ENCODE data around the gene CELF2.

Gene CELF2

GRCh38 chr10:10986606-10987005 lies 31.1 kb upstream of the CELF2 start:
- Histone ChIP-seq H2AK5ac (ENCODE audit: low read length) (no peak overlapping the region), H3K79me2 (ENCODE audit: control insufficient read depth, insufficient read depth, low read length, poor library complexity) (no peaks in the 10 kb centered on the region), H3K4me3 (ENCODE audit: low read depth, low read length) (no peak overlapping the region), H2AFZ (ENCODE audit: insufficient read depth, low read length, poor library complexity) (no peak overlapping the region), H2BK120ac (ENCODE audit: insufficient read depth, low read length, poor library complexity) (no peak overlapping the region), H3K27ac (ENCODE audit: low read depth, low read length) (no peak overlapping the region), H2BK12ac (ENCODE audit: low read length) (no peak overlapping the region), H4K12ac (ENCODE audit: low read depth, low read length) (no peak overlapping the region), H2BK5ac (ENCODE audit: low read depth, low read length, poor library complexity) (no peak overlapping the region), H3K4me1 (ENCODE audit: control insufficient read depth in 1 of 2, insufficient read depth in 2 of 2, low read length in 2 of 2) (no peaks in the 10 kb centered on the region), H3K27me3 (ENCODE audit: insufficient read depth, low read length) (no peaks in the 10 kb centered on the region), H3K4ac (ENCODE audit: low read depth, low read length) (no peak overlapping the region), H3K14ac (ENCODE audit: low read length) (no peak overlapping the region), H4K8ac (ENCODE audit: low read depth, low read length) (no peak overlapping the region), H3K9ac (ENCODE audit: low read length) (no peak overlapping the region), H3K23ac (ENCODE audit: low read length) (no peak overlapping the region), H3K18ac (ENCODE audit: low read length) (no peak overlapping the region), H3K9me3 (ENCODE audit: insufficient read depth, low read depth, low read length) (no peaks in the 10 kb centered on the region), H3K79me1 (ENCODE audit: low read length) (no peaks in the 10 kb centered on the region), H3K4me2 (ENCODE audit: low read length) (no peak overlapping the region), H4K91ac (ENCODE audit: low read depth, low read length) (no peak overlapping the region), H3K36me3 (ENCODE audit: control insufficient read depth in 1 of 2, insufficient read depth in 2 of 2, low read length in 2 of 2) (no peaks in the 10 kb centered on the region)
- DNase-seq: no peak
- WGBS (ENCODE audit: extremely low coverage, insufficient coverage, insufficient read length): no CpG with 5 or more reads among the region's 4 CpGs

- H3K4me3 ChIP-seq (ENCODE audit: low read depth, low read length): no peak overlapping the region
- H2AFZ ChIP-seq (ENCODE audit: insufficient read depth, low read length, poor library complexity): no peak overlapping the region
- H2BK5ac ChIP-seq (ENCODE audit: low read depth, low read length, poor library complexity): no peak overlapping the region
- no CpG with 5 or more reads among the region's 6 CpGs for WGBS (ENCODE audit: extremely low coverage, insufficient coverage, insufficient read length)
- no peaks in the 10 kb centered on the region for H3K79me2 ChIP-seq (ENCODE audit: control insufficient read depth, insufficient read depth, low read length, poor library complexity)
- H2BK12ac ChIP-seq (ENCODE audit: low read length): no peak overlapping the region
- no peak overlapping the region for H3K9ac ChIP-seq (ENCODE audit: low read length)
- DNase-seq: no peak
- H3K4me1 ChIP-seq (ENCODE audit: control insufficient read depth in 1 of 2, insufficient read depth in 2 of 2, low read length in 2 of 2): no peaks in the 10 kb centered on the region
- H3K9me3 ChIP-seq (ENCODE audit: insufficient read depth, low read depth, low read length): no peaks in the 10 kb centered on the region
- no peak overlapping the region for H2BK120ac ChIP-seq (ENCODE audit: insufficient read depth, low read length, poor library complexity)
- H3K4ac ChIP-seq (ENCODE audit: low read depth, low read length): no peak overlapping the region
- H3K79me1 ChIP-seq (ENCODE audit: low read length): no peaks in the 10 kb centered on the region
- H4K8ac ChIP-seq (ENCODE audit: low read depth, low read length): no peak overlapping the region
- no peaks in the 10 kb centered on the region for H3K36me3 ChIP-seq (ENCODE audit: control insufficient read depth in 1 of 2, insufficient read depth in 2 of 2, low read length in 2 of 2)
- H3K27me3 ChIP-seq (ENCODE audit: insufficient read depth, low read length): no peaks in the 10 kb centered on the region
- H3K27ac ChIP-seq (ENCODE audit: low read depth, low read length): no peak overlapping the region
- H3K18ac ChIP-seq (ENCODE audit: low read length): no peak overlapping the region
- H3K14ac ChIP-seq (ENCODE audit: low read length): no peak overlapping the region
- no peak overlapping the region for H4K91ac ChIP-seq (ENCODE audit: low read depth, low read length)
- H3K4me2 ChIP-seq (ENCODE audit: low read length): no peak overlapping the region
- H2AK5ac ChIP-seq (ENCODE audit: low read length): no peak overlapping the region
- H4K12ac ChIP-seq (ENCODE audit: low read depth, low read length): no peak overlapping the region
- no peak overlapping the region for H3K23ac ChIP-seq (ENCODE audit: low read length)
Observed at GRCh38 chr10:10987111-10987510, 30.6 kb upstream of the CELF2 start.

GRCh38 chr10:10989669-10990068 lies 28.0 kb upstream of the CELF2 start:
- no peak for DNase-seq
- no peaks in the 10 kb centered on the region for H3K4me1 ChIP-seq (ENCODE audit: control insufficient read depth in 1 of 2, insufficient read depth in 2 of 2, low read length in 2 of 2)
- no peak overlapping the region for H4K12ac ChIP-seq (ENCODE audit: low read depth, low read length)
- H2BK12ac ChIP-seq (ENCODE audit: low read length): no peak overlapping the region
- H3K79me1 ChIP-seq (ENCODE audit: low read length): no peaks in the 10 kb centered on the region
- H4K8ac ChIP-seq (ENCODE audit: low read depth, low read length): no peak overlapping the region
- H3K36me3 ChIP-seq (ENCODE audit: control insufficient read depth in 1 of 2, insufficient read depth in 2 of 2, low read length in 2 of 2): no peaks in the 10 kb centered on the region
- no peak overlapping the region for H2BK120ac ChIP-seq (ENCODE audit: insufficient read depth, low read length, poor library complexity)
- H3K4me3 ChIP-seq (ENCODE audit: low read depth, low read length): no peak overlapping the region
- no peak overlapping the region for H3K18ac ChIP-seq (ENCODE audit: low read length)
- no peak overlapping the region for H2AFZ ChIP-seq (ENCODE audit: insufficient read depth, low read length, poor library complexity)
- H3K79me2 ChIP-seq (ENCODE audit: control insufficient read depth, insufficient read depth, low read length, poor library complexity): no peaks in the 10 kb centered on the region
- no peak overlapping the region for H2BK5ac ChIP-seq (ENCODE audit: low read depth, low read length, poor library complexity)
- H3K14ac ChIP-seq (ENCODE audit: low read length): no peak overlapping the region
- no peak overlapping the region for H4K91ac ChIP-seq (ENCODE audit: low read depth, low read length)
- no peak overlapping the region for H3K4ac ChIP-seq (ENCODE audit: low read depth, low read length)
- H3K9ac ChIP-seq (ENCODE audit: low read length): no peak overlapping the region
- no peaks in the 10 kb centered on the region for H3K9me3 ChIP-seq (ENCODE audit: insufficient read depth, low read depth, low read length)
- H3K27ac ChIP-seq (ENCODE audit: low read depth, low read length): no peak overlapping the region
- H2AK5ac ChIP-seq (ENCODE audit: low read length): no peak overlapping the region
- H3K23ac ChIP-seq (ENCODE audit: low read length): no peak overlapping the region
- H3K27me3 ChIP-seq (ENCODE audit: insufficient read depth, low read length): no peaks in the 10 kb centered on the region
- H3K4me2 ChIP-seq (ENCODE audit: low read length): no peak overlapping the region

GRCh38 chr10:10991144-10991543 lies 26.5 kb upstream of the CELF2 start:
- Histone ChIP-seq H3K9me3 (ENCODE audit: insufficient read depth, low read depth, low read length) (no peaks in the 10 kb centered on the region), H3K14ac (ENCODE audit: low read length) (no peak overlapping the region), H2BK120ac (ENCODE audit: insufficient read depth, low read length, poor library complexity) (no peak overlapping the region), H3K79me2 (ENCODE audit: control insufficient read depth, insufficient read depth, low read length, poor library complexity) (no peaks in the 10 kb centered on the region), H3K27me3 (ENCODE audit: insufficient read depth, low read length) (no peaks in the 10 kb centered on the region), H2BK12ac (ENCODE audit: low read length) (no peak overlapping the region), H3K4ac (ENCODE audit: low read depth, low read length) (no peak overlapping the region), H2AFZ (ENCODE audit: insufficient read depth, low read length, poor library complexity) (no peak overlapping the region), H3K36me3 (ENCODE audit: control insufficient read depth in 1 of 2, insufficient read depth in 2 of 2, low read length in 2 of 2) (no peaks in the 10 kb centered on the region), H4K8ac (ENCODE audit: low read depth, low read length) (no peak overlapping the region), H3K23ac (ENCODE audit: low read length) (no peak overlapping the region), H3K27ac (ENCODE audit: low read depth, low read length) (no peak overlapping the region), H2BK5ac (ENCODE audit: low read depth, low read length, poor library complexity) (no peak overlapping the region), H3K79me1 (ENCODE audit: low read length) (no peaks in the 10 kb centered on the region), H4K12ac (ENCODE audit: low read depth, low read length) (no peak overlapping the region), H3K18ac (ENCODE audit: low read length) (no peak overlapping the region), H4K91ac (ENCODE audit: low read depth, low read length) (no peak overlapping the region), H3K4me2 (ENCODE audit: low read length) (no peak overlapping the region), H3K4me1 (ENCODE audit: control insufficient read depth in 1 of 2, insufficient read depth in 2 of 2, low read length in 2 of 2) (no peaks in the 10 kb centered on the region), H3K4me3 (ENCODE audit: low read depth, low read length) (no peak overlapping the region), H2AK5ac (ENCODE audit: low read length) (no peak overlapping the region), H3K9ac (ENCODE audit: low read length) (no peak overlapping the region)
- DNase-seq: no peak
- WGBS (ENCODE audit: extremely low coverage, insufficient coverage, insufficient read length): no CpG with 5 or more reads among the region's 2 CpGs

GRCh38 chr10:10992072-10992471 lies 25.6 kb upstream of the CELF2 start:
- no peak overlapping the region for H2BK5ac ChIP-seq (ENCODE audit: low read depth, low read length, poor library complexity)
- no peaks in the 10 kb centered on the region for H3K36me3 ChIP-seq (ENCODE audit: control insufficient read depth in 1 of 2, insufficient read depth in 2 of 2, low read length in 2 of 2)
- no peak overlapping the region for H2BK120ac ChIP-seq (ENCODE audit: insufficient read depth, low read length, poor library complexity)
- no peak overlapping the region for H4K91ac ChIP-seq (ENCODE audit: low read depth, low read length)
- no peak overlapping the region for H3K4me3 ChIP-seq (ENCODE audit: low read depth, low read length)
- H3K27ac ChIP-seq (ENCODE audit: low read depth, low read length): no peak overlapping the region
- no peak overlapping the region for H2BK12ac ChIP-seq (ENCODE audit: low read length)
- no CpG with 5 or more reads among the region's 2 CpGs for WGBS (ENCODE audit: extremely low coverage, insufficient coverage, insufficient read length)
- no peak overlapping the region for H4K8ac ChIP-seq (ENCODE audit: low read depth, low read length)
- H3K27me3 ChIP-seq (ENCODE audit: insufficient read depth, low read length): no peaks in the 10 kb centered on the region
- no peak overlapping the region for H3K23ac ChIP-seq (ENCODE audit: low read length)
- no peaks in the 10 kb centered on the region for H3K79me1 ChIP-seq (ENCODE audit: low read length)
- H2AFZ ChIP-seq (ENCODE audit: insufficient read depth, low read length, poor library complexity): no peak overlapping the region
- no peaks in the 10 kb centered on the region for H3K4me1 ChIP-seq (ENCODE audit: control insufficient read depth in 1 of 2, insufficient read depth in 2 of 2, low read length in 2 of 2)
- H3K79me2 ChIP-seq (ENCODE audit: control insufficient read depth, insufficient read depth, low read length, poor library complexity): no peaks in the 10 kb centered on the region
- H3K18ac ChIP-seq (ENCODE audit: low read length): no peak overlapping the region
- no peak overlapping the region for H2AK5ac ChIP-seq (ENCODE audit: low read length)
- DNase-seq: no peak
- no peak overlapping the region for H3K14ac ChIP-seq (ENCODE audit: low read length)
- H3K9me3 ChIP-seq (ENCODE audit: insufficient read depth, low read depth, low read length): no peaks in the 10 kb centered on the region
- no peak overlapping the region for H3K4ac ChIP-seq (ENCODE audit: low read depth, low read length)
- H3K4me2 ChIP-seq (ENCODE audit: low read length): no peak overlapping the region
- H3K9ac ChIP-seq (ENCODE audit: low read length): no peak overlapping the region
- H4K12ac ChIP-seq (ENCODE audit: low read depth, low read length): no peak overlapping the region

Data from trophoblast cell (in vitro differentiated cells and primary cell).